ENCODE data around the gene MPPED1.

The MPPED1 gene

DNA sequence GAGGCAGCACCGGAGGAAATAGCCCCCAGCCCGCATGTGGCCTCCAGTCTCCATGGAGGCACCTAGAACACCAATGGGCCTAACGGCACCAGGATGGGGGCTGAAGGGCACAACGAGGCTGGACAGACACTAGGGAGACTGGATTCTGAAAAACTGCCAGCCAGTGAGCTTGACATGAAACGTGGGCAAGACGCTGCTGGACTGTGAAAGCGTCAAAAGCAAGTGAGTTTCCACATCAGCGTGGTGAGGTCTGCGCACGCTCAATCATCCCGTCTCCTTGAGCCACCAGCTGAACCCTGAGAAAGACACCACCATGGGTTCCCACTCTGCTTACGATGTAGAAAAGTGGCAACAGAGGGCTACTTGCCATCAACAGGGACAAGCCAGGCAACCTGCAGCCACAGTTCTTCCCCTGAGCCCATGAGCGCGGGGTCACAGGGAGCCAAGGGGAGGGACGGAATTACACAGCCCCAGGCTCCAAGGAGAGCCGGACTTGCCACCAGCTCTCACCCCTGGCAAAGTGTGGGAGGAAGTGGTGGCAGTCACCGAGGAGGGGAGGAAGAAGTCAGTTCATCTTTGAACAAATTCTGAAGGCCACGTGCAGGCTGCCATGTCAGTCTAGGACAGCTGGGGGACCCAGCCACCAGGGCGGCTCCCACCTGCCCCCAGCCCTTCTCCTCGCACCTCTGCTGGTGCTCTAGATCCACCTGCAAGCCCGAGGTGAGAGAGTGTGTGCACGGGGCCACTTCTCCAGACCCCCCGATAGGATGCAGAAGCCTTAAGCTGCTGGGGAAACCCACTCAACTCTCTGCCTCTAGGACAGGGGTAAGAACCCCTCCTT is 131.1 kb downstream of the MPPED1 start:
- Histone ChIP-seq H3K27me3 (ENCODE audit: control insufficient read depth in 1 of 2, insufficient read depth in 1 of 2, low read length in 2 of 2) (no peaks in the 10 kb centered on the region), H4K91ac (ENCODE audit: low read length) (no peak overlapping the region), H3K18ac (ENCODE audit: low read depth in 1 of 2, low read length in 2 of 2) (no peak overlapping the region), H3K4me3 (ENCODE audit: insufficient read depth in 1 of 2, low read depth in 1 of 2, low read length in 2 of 2) (no peak overlapping the region), H2AFZ (ENCODE audit: low read depth, low read length) (no peak overlapping the region), H3K9ac (ENCODE audit: low read length) (no peak overlapping the region), H3K4me2 (ENCODE audit: low read length, poor library complexity, severe bottlenecking) (no peak overlapping the region), H3K36me3 (ENCODE audit: control insufficient read depth in 1 of 2, insufficient read depth in 2 of 2, low read depth in 1 of 2, low read length in 2 of 2) (no peaks in the 10 kb centered on the region), H3K27ac (ENCODE audit: low read length, poor library complexity, severe bottlenecking) (no peak overlapping the region), H3K79me1 (replicated peaks; ENCODE audit: low read length, poor library complexity, severe bottlenecking) (no peaks in the 10 kb centered on the region), H3K23ac (ENCODE audit: low read length in 2 of 2) (no peak overlapping the region), H3K14ac (ENCODE audit: low read length in 2 of 2) (no peak overlapping the region), H3K9me3 (ENCODE audit: control insufficient read depth, low read length) (no peaks in the 10 kb centered on the region), H2AK5ac (ENCODE audit: low read length, severe bottlenecking) (no peak overlapping the region), H2BK15ac (ENCODE audit: low read depth, poor library complexity, severe bottlenecking) (no peak overlapping the region), H2BK12ac (ENCODE audit: low read length in 2 of 2) (no peak overlapping the region), H3K4ac (ENCODE audit: low read depth in 1 of 2, low read length in 2 of 2) (no peak overlapping the region), H2BK5ac (ENCODE audit: low read depth, low read length, poor library complexity, severe bottlenecking) (no peak overlapping the region), H3K4me1 (ENCODE audit: control insufficient read depth, insufficient read depth, low read depth, low read length) (no peaks in the 10 kb centered on the region), H2BK120ac (ENCODE audit: low read depth, low read length) (no peak overlapping the region), H4K8ac (ENCODE audit: low read length) (no peak overlapping the region)
- no peak for DNase-seq
- 83% methylated on average over 23 of the region's 23 CpGs for WGBS

DNA sequence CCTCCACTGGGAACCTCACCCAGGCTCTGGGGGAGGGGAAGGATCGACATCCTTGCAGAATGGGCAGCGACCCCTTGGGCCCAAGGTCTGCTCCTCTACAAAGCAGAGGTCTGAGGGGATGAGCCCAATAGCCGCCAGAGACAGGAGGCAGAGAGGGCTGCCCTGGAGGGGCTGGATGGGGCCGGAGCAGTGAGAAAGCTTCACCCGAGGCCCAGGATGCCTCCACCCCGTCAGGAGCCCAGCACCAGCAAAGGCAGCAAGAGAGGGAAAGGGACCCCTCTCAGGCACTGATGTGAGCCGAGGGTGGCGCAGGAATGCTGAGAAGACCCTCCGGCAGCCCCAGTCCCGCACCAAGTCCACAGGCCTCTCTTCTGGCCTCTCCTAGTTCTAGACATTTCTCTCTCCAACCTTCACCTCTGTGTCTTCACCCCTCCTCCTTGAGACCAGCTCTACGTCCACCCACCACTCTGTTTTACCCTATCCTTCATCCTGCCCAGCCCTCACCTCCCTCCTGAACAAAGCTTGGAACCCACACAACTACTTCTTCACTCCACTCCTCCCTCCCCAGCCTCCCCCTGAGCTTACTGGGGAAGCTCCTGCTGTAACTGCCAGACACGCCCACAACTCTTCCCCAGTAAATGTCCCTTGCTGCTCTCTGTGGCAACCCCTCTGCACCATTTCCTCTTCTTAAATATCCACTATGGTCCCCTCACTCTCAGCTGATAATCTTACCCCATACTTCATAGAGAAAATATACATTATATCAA is 131.9 kb downstream of the MPPED1 start:
- H3K9ac ChIP-seq (ENCODE audit: low read length) = no peak overlapping the region
- no peak overlapping the region for H4K91ac ChIP-seq (ENCODE audit: low read length)
- H3K18ac ChIP-seq (ENCODE audit: low read depth in 1 of 2, low read length in 2 of 2) = no peak overlapping the region
- H3K36me3 ChIP-seq (ENCODE audit: control insufficient read depth in 1 of 2, insufficient read depth in 2 of 2, low read depth in 1 of 2, low read length in 2 of 2) = no peaks in the 10 kb centered on the region
- H3K23ac ChIP-seq (ENCODE audit: low read length in 2 of 2) = no peak overlapping the region
- H3K27me3 ChIP-seq (ENCODE audit: control insufficient read depth in 1 of 2, insufficient read depth in 1 of 2, low read length in 2 of 2) = no peaks in the 10 kb centered on the region
- no peak overlapping the region for H2BK120ac ChIP-seq (ENCODE audit: low read depth, low read length)
- H3K4me2 ChIP-seq (ENCODE audit: low read length, poor library complexity, severe bottlenecking) = no peak overlapping the region
- H2BK12ac ChIP-seq (ENCODE audit: low read length in 2 of 2) = no peak overlapping the region
- WGBS = 71% methylated on average over 12 of the region's 12 CpGs
- H3K4me1 ChIP-seq (ENCODE audit: control insufficient read depth, insufficient read depth, low read depth, low read length) = no peaks in the 10 kb centered on the region
- no peaks in the 10 kb centered on the region for H3K79me1 ChIP-seq (replicated peaks; ENCODE audit: low read length, poor library complexity, severe bottlenecking)
- H2BK5ac ChIP-seq (ENCODE audit: low read depth, low read length, poor library complexity, severe bottlenecking) = no peak overlapping the region
- H3K14ac ChIP-seq (ENCODE audit: low read length in 2 of 2) = no peak overlapping the region
- no peaks in the 10 kb centered on the region for H3K9me3 ChIP-seq (ENCODE audit: control insufficient read depth, low read length)
- H3K27ac ChIP-seq (ENCODE audit: low read length, poor library complexity, severe bottlenecking) = no peak overlapping the region
- H2BK15ac ChIP-seq (ENCODE audit: low read depth, poor library complexity, severe bottlenecking) = no peak overlapping the region
- H3K4me3 ChIP-seq (ENCODE audit: insufficient read depth in 1 of 2, low read depth in 1 of 2, low read length in 2 of 2) = no peak overlapping the region
- no peak overlapping the region for H2AK5ac ChIP-seq (ENCODE audit: low read length, severe bottlenecking)
- H2AFZ ChIP-seq (ENCODE audit: low read depth, low read length) = no peak overlapping the region
- no peak overlapping the region for H3K4ac ChIP-seq (ENCODE audit: low read depth in 1 of 2, low read length in 2 of 2)
- no peak overlapping the region for H4K8ac ChIP-seq (ENCODE audit: low read length)
- no peak for DNase-seq

DNA sequence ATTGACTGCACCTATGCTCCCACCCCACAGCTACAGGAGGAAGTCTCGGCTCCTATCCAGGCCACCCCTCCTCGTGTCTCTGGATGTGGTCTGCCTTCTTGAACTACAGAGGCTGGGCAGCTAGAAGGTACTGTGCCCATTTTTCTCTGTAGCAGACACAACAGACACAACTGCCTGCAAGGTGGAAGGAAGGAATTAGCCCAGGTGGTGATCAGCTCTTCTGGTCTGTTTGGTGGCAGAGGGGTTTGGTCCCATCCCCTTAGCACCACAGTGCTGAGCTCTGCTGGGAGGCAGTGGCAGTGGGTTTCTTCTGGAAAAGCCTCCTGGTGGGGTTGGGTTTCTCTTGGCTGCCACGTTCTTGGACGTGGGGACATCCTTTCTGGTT is 132.5 kb downstream of the MPPED1 start:
- Histone ChIP-seq H3K23ac (ENCODE audit: low read length in 2 of 2) (no peak overlapping the region), H3K4me1 (ENCODE audit: control insufficient read depth, insufficient read depth, low read depth, low read length) (no peaks in the 10 kb centered on the region), H3K9ac (ENCODE audit: low read length) (no peak overlapping the region), H3K9me3 (ENCODE audit: control insufficient read depth, low read length) (no peaks in the 10 kb centered on the region), H3K4ac (ENCODE audit: low read depth in 1 of 2, low read length in 2 of 2) (no peak overlapping the region), H3K4me3 (ENCODE audit: insufficient read depth in 1 of 2, low read depth in 1 of 2, low read length in 2 of 2) (no peak overlapping the region), H2BK15ac (ENCODE audit: low read depth, poor library complexity, severe bottlenecking) (no peak overlapping the region), H3K79me1 (replicated peaks; ENCODE audit: low read length, poor library complexity, severe bottlenecking) (no peaks in the 10 kb centered on the region), H4K91ac (ENCODE audit: low read length) (no peak overlapping the region), H2AK5ac (ENCODE audit: low read length, severe bottlenecking) (no peak overlapping the region), H2BK5ac (ENCODE audit: low read depth, low read length, poor library complexity, severe bottlenecking) (no peak overlapping the region), H3K18ac (ENCODE audit: low read depth in 1 of 2, low read length in 2 of 2) (no peak overlapping the region), H2BK120ac (ENCODE audit: low read depth, low read length) (no peak overlapping the region), H3K14ac (ENCODE audit: low read length in 2 of 2) (no peak overlapping the region), H4K8ac (ENCODE audit: low read length) (no peak overlapping the region), H2BK12ac (ENCODE audit: low read length in 2 of 2) (no peak overlapping the region), H3K4me2 (ENCODE audit: low read length, poor library complexity, severe bottlenecking) (no peak overlapping the region), H3K27me3 (ENCODE audit: control insufficient read depth in 1 of 2, insufficient read depth in 1 of 2, low read length in 2 of 2) (no peaks in the 10 kb centered on the region), H3K27ac (ENCODE audit: low read length, poor library complexity, severe bottlenecking) (no peak overlapping the region), H2AFZ (ENCODE audit: low read depth, low read length) (no peak overlapping the region), H3K36me3 (ENCODE audit: control insufficient read depth in 1 of 2, insufficient read depth in 2 of 2, low read depth in 1 of 2, low read length in 2 of 2) (no peaks in the 10 kb centered on the region)
- 55% methylated on average over 4 of the region's 4 CpGs for WGBS
- no peak for DNase-seq

DNA sequence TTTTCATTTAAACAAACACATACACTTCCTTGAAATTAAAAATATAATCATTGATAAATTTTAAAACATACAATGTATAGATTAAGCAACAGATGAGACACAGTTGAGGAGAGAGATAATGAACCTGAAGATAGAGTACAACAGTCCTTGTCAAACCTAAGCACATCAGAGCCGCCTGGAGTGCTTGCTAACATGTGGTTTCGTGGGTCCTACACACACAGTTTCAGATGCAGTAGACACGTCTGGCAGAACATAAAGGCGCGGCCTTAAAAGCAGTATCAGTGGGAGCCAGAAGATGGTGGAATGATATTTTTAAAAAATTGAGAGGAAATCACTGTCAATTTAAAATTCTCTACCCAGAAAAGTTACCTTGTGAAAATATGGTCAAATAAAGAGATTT is 134.4 kb downstream of the MPPED1 start:
- Histone ChIP-seq H3K4me3 (ENCODE audit: insufficient read depth in 1 of 2, low read depth in 1 of 2, low read length in 2 of 2) (no peak overlapping the region), H3K27me3 (ENCODE audit: control insufficient read depth in 1 of 2, insufficient read depth in 1 of 2, low read length in 2 of 2) (no peaks in the 10 kb centered on the region), H3K18ac (ENCODE audit: low read depth in 1 of 2, low read length in 2 of 2) (no peak overlapping the region), H2BK120ac (ENCODE audit: low read depth, low read length) (no peak overlapping the region), H3K4me2 (ENCODE audit: low read length, poor library complexity, severe bottlenecking) (no peak overlapping the region), H2BK12ac (ENCODE audit: low read length in 2 of 2) (no peak overlapping the region), H2BK5ac (ENCODE audit: low read depth, low read length, poor library complexity, severe bottlenecking) (no peak overlapping the region), H2BK15ac (ENCODE audit: low read depth, poor library complexity, severe bottlenecking) (no peak overlapping the region), H4K8ac (ENCODE audit: low read length) (no peak overlapping the region), H3K4ac (ENCODE audit: low read depth in 1 of 2, low read length in 2 of 2) (no peak overlapping the region), H3K27ac (ENCODE audit: low read length, poor library complexity, severe bottlenecking) (no peak overlapping the region), H2AK5ac (ENCODE audit: low read length, severe bottlenecking) (no peak overlapping the region), H3K4me1 (ENCODE audit: control insufficient read depth, insufficient read depth, low read depth, low read length) (no peaks in the 10 kb centered on the region), H3K9ac (ENCODE audit: low read length) (no peak overlapping the region), H3K14ac (ENCODE audit: low read length in 2 of 2) (no peak overlapping the region), H3K9me3 (ENCODE audit: control insufficient read depth, low read length) (no peaks in the 10 kb centered on the region), H3K79me1 (replicated peaks; ENCODE audit: low read length, poor library complexity, severe bottlenecking) (no peaks in the 10 kb centered on the region), H3K23ac (ENCODE audit: low read length in 2 of 2) (no peak overlapping the region), H2AFZ (ENCODE audit: low read depth, low read length) (no peak overlapping the region), H3K36me3 (ENCODE audit: control insufficient read depth in 1 of 2, insufficient read depth in 2 of 2, low read depth in 1 of 2, low read length in 2 of 2) (no peaks in the 10 kb centered on the region), H4K91ac (ENCODE audit: low read length) (no peak overlapping the region)
- DNase-seq = no peak
- 69% methylated on average over 2 of the region's 5 CpGs for WGBS
